Measurements from ENCODE around the gene OTOGL. TPM values are rescaled to one million over a fixed set of nuclear protein-coding genes. Genes with fewer than 3 reads are reported as not detected.
"Not testable (repeated sequence)": the region's sequence is repeated elsewhere in the genome, so short reads cannot be mapped to it uniquely, and the experiment has no call there.

Gene OTOGL
- polyA plus RNA-seq, 1 of the 3 experiments (the other 2 are of a cell fraction): 0.61 TPM

GRCh38 chr12:80142640-80143039 is 43.3 kb downstream of the OTOGL start:
- ChIA-PET POLR2A (no interaction called here), CTCF (no interaction called here)
- Histone ChIP-seq H3K36me3 (replicated peaks in 1 of 2; ENCODE audit: control insufficient read depth in 1 of 2, insufficient read depth in 2 of 2, low read length in 1 of 2) (no peaks in the 10 kb centered on the region), H3K4me3 (ENCODE audit: low read depth in 2 of 2, low read length in 1 of 2) (no peak overlapping the region), H3K4me2 (no peak overlapping the region), H3K79me2 (ENCODE audit: insufficient read depth) (no peaks in the 10 kb centered on the region), H3K27me3 (ENCODE audit: insufficient read depth) (no peaks in the 10 kb centered on the region), H3K9ac (no peak overlapping the region), H4K20me1 (ENCODE audit: insufficient read depth) (no peaks in the 10 kb centered on the region), H3K4me1 (ENCODE audit: control insufficient read depth in 1 of 2, insufficient read depth in 2 of 2, low read depth in 1 of 2, low read length in 1 of 2) (no peaks in the 10 kb centered on the region), H2AFZ (ENCODE audit: low read depth) (no peak overlapping the region), H3K9me2 (no peaks in the 10 kb centered on the region), H3K27ac (ENCODE audit: low read depth in 2 of 2, low read length in 1 of 2) (no peak overlapping the region), H3F3A (replicated peaks; ENCODE audit: insufficient read depth) (no peaks in the 10 kb centered on the region), H3K9me3 (no peaks in the 10 kb centered on the region)
- DNase-seq: no peak
- TF ChIP-seq RCOR1 (IDR thresholded peaks at IDR 0.05; ENCODE audit: low read length) (no peak), IRF3 (IDR thresholded peaks at IDR 0.05; ENCODE audit: low read depth, low read length) (no peak), PBX3 (IDR thresholded peaks at IDR 0.05) (no peak), MXI1 (IDR thresholded peaks at IDR 0.05; ENCODE audit: low read depth, low read length) (no peak), CTCF (IDR thresholded peaks at IDR 0.05) (no peak)
- 10% methylated on average over 2 of the region's 2 CpGs for WGBS (ENCODE audit: low lambda C conversion rate)

- H3K4me3 ChIP-seq (ENCODE audit: low read depth in 2 of 2, low read length in 1 of 2): no peak overlapping the region
- no peaks in the 10 kb centered on the region for H4K20me1 ChIP-seq (ENCODE audit: insufficient read depth)
- no peaks in the 10 kb centered on the region for H3K9me2 ChIP-seq
- ChIA-PET CTCF (no interaction called here), POLR2A (no interaction called here)
- WGBS (ENCODE audit: low lambda C conversion rate): 63% methylated on average over 4 of the region's 4 CpGs
- no peaks in the 10 kb centered on the region for H3K9me3 ChIP-seq
- H3F3A ChIP-seq (replicated peaks; ENCODE audit: insufficient read depth): no peaks in the 10 kb centered on the region
- no peaks in the 10 kb centered on the region for H3K36me3 ChIP-seq (replicated peaks in 1 of 2; ENCODE audit: control insufficient read depth in 1 of 2, insufficient read depth in 2 of 2, low read length in 1 of 2)
- no peak overlapping the region for H3K27ac ChIP-seq (ENCODE audit: low read depth in 2 of 2, low read length in 1 of 2)
- H3K27me3 ChIP-seq (ENCODE audit: insufficient read depth): no peaks in the 10 kb centered on the region
- H3K9ac ChIP-seq: no peak overlapping the region
- no peak overlapping the region for H2AFZ ChIP-seq (ENCODE audit: low read depth)
- no peaks in the 10 kb centered on the region for H3K4me1 ChIP-seq (ENCODE audit: control insufficient read depth in 1 of 2, insufficient read depth in 2 of 2, low read depth in 1 of 2, low read length in 1 of 2)
- no peak overlapping the region for H3K4me2 ChIP-seq
- TF ChIP-seq FOSL2 (IDR thresholded peaks at IDR 0.05; ENCODE audit: borderline replicate concordance, low read depth): no peak
- no peaks in the 10 kb centered on the region for H3K79me2 ChIP-seq (ENCODE audit: insufficient read depth)
- DNase-seq: no peak
Observed at GRCh38 chr12:80143537-80143936, 44.2 kb downstream of the OTOGL start.

GRCh38 chr12:80149547-80150313 is 50.4 kb downstream of the OTOGL start:
- CTCF ChIA-PET; H3K4me3 ChIP-seq (ENCODE audit: low read depth in 2 of 2, low read length in 1 of 2); H3K36me3 ChIP-seq (replicated peaks in 1 of 2; ENCODE audit: control insufficient read depth in 1 of 2, insufficient read depth in 2 of 2, low read length in 1 of 2); H3K4me1 ChIP-seq (ENCODE audit: control insufficient read depth in 1 of 2, insufficient read depth in 2 of 2, low read depth in 1 of 2, low read length in 1 of 2); H3K9ac ChIP-seq; H3K79me2 ChIP-seq (ENCODE audit: insufficient read depth); H3F3A ChIP-seq (replicated peaks; ENCODE audit: insufficient read depth); H3K9me2 ChIP-seq; H3K4me2 ChIP-seq; H4K20me1 ChIP-seq (ENCODE audit: insufficient read depth); POLR2A ChIA-PET; H3K9me3 ChIP-seq; DNase-seq; H2AFZ ChIP-seq (ENCODE audit: low read depth); H3K27me3 ChIP-seq (ENCODE audit: insufficient read depth); H3K27ac ChIP-seq (ENCODE audit: low read depth in 2 of 2, low read length in 1 of 2): not testable (repeated sequence)
- 66% methylated on average over 6 of the region's 26 CpGs for WGBS (ENCODE audit: low lambda C conversion rate)
